OCI-LY3 (cell line): ENCODE measurements around the gene KCNQ1.

Experiments
- H2AFZ ChIP-seq: fragments of 200-600, 300-600 bp; shearing (Covaris generic); 2 replicates; pipeline ENCODE4 v1.6.0; 2014; ENCODE audit warnings: antibody characterized with exemption, low read depth, low read length
- H3K27ac ChIP-seq: fragments of 200-600, 300-600 bp; sonication (generic); 2 replicates; pipeline ENCODE4 v1.5.1; 2014; ENCODE audit warnings: mild to moderate bottlenecking, low read length, moderate library complexity, mixed read lengths
- H3K27me3 ChIP-seq: fragments of 200-600, 300-600 bp; sonication (generic); 2 replicates; pipeline ENCODE4 v1.6.1; 2014; ENCODE audit warnings: low read depth, low read length, mixed read lengths
- H3K36me3 ChIP-seq: fragments of 200-600, 300-600 bp; sonication (generic); replicated peaks from 2 replicates; pipeline ENCODE3; 2014; ENCODE audit warnings: low read depth, low read length, mixed read lengths
- H3K4me1 ChIP-seq: fragments of 300-600, 200-600 bp; sonication (generic); 2 replicates; pipeline ENCODE4 v1.6.1; 2014; ENCODE audit warnings: low read length, mixed read lengths
- H3K4me2 ChIP-seq: fragments of 200-600, 300-600 bp; sonication (generic); 2 replicates; pipeline ENCODE4 v1.6.1; 2014; ENCODE audit warnings: low read length, mixed read lengths
- H3K4me3 ChIP-seq: fragments of 300-600, 200-600 bp; sonication (generic); 2 replicates; pipeline ENCODE4 v1.5.1; 2014; ENCODE audit warnings: antibody characterized with exemption, mild to moderate bottlenecking, low read length, moderate library complexity
- H3K79me2 ChIP-seq: fragments of 300-600, 200-600 bp; shearing (Covaris generic); 2 replicates; pipeline ENCODE4 v1.6.1; 2014; ENCODE audit warnings: mild to moderate bottlenecking, low read length, mixed read lengths
- H3K9ac ChIP-seq: fragments of 300-600, 200-600 bp; shearing (Covaris generic); 2 replicates; pipeline ENCODE4 v1.6.0; 2014; ENCODE audit warnings: mild to moderate bottlenecking, low read length, moderate library complexity
- H3K9me3 ChIP-seq: fragments of 200-600, 300-600 bp; shearing (Covaris generic); 2 replicates; pipeline ENCODE4 v1.6.1; 2014; ENCODE audit warnings: low read length, mixed read lengths; ENCODE audit not compliant: insufficient read depth
- H4K20me1 ChIP-seq: fragments of 200-600, 300-600 bp; sonication (generic); 2 replicates; pipeline ENCODE4 v1.6.1; 2016; ENCODE audit warnings: low read length, mixed read lengths; ENCODE audit not compliant: insufficient read depth
- EZH2phosphoT487 ChIP-seq: fragments of 200-600 bp; shearing (Covaris generic); IDR thresholded peaks from 2 replicates; pipeline ENCODE4 v1.6.1; 2018; ENCODE audit warnings: antibody characterized with exemption, mixed run types, low read depth
- TF ChIP-seq, protein P1 (sequence below): fragments of 200-600, 300-600 bp; sonication (generic); IDR thresholded peaks from 2 replicates; pipeline ENCODE4 v1.5.1; 2014; ENCODE audit warnings: antibody characterized with exemption, low read length, low read depth

KCNQ1 gene

DNA sequence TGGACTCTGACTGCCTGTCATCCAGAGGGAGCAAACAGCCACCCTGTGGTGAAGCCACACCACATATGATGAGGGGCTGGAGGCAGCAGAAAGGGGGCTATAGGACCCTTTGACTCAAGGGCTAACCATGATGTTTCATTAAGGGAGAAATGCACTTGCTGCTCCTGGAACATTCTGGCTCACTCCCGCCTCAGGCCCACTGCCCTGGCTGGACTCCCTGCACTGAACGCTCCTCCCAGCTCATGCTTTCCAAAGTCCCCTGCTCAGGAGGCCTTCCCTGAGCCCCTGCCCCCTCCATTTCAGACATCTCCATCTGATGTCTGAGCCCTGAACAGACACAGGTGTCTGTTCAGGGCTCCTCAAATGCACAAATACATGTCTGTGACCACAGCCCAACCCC, 371.7 kb downstream of the KCNQ1 start:
- Histone ChIP-seq H2AFZ (no peak overlapping the region), H4K20me1 (no peaks in the 10 kb centered on the region), H3K79me2 (no peaks in the 10 kb centered on the region), H3K36me3 (no peaks in the 10 kb centered on the region), H3K4me3 (no peak overlapping the region), H3K4me2 (no peak overlapping the region), H3K9ac (no peak overlapping the region), H3K27ac (no peak overlapping the region), H3K27me3 (no peaks in the 10 kb centered on the region), H3K9me3 (no peaks in the 10 kb centered on the region), H3K4me1 (no peaks in the 10 kb centered on the region)
- no peak for TF ChIP-seq EZH2phosphoT487
- TF ChIP-seq, protein P1, sequence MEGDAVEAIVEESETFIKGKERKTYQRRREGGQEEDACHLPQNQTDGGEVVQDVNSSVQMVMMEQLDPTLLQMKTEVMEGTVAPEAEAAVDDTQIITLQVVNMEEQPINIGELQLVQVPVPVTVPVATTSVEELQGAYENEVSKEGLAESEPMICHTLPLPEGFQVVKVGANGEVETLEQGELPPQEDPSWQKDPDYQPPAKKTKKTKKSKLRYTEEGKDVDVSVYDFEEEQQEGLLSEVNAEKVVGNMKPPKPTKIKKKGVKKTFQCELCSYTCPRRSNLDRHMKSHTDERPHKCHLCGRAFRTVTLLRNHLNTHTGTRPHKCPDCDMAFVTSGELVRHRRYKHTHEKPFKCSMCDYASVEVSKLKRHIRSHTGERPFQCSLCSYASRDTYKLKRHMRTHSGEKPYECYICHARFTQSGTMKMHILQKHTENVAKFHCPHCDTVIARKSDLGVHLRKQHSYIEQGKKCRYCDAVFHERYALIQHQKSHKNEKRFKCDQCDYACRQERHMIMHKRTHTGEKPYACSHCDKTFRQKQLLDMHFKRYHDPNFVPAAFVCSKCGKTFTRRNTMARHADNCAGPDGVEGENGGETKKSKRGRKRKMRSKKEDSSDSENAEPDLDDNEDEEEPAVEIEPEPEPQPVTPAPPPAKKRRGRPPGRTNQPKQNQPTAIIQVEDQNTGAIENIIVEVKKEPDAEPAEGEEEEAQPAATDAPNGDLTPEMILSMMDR: no peak

GRCh38 chr11:2816941-2817421, 372.2 kb downstream of the KCNQ1 start:
- no peaks in the 10 kb centered on the region for H4K20me1 ChIP-seq
- H2AFZ ChIP-seq: no peak overlapping the region
- H3K79me2 ChIP-seq: no peaks in the 10 kb centered on the region
- no peak overlapping the region for H3K4me2 ChIP-seq
- no peak overlapping the region for H3K27ac ChIP-seq
- no peaks in the 10 kb centered on the region for H3K27me3 ChIP-seq
- H3K4me1 ChIP-seq: no peaks in the 10 kb centered on the region
- no peaks in the 10 kb centered on the region for H3K36me3 ChIP-seq
- H3K9me3 ChIP-seq: no peaks in the 10 kb centered on the region
- H3K4me3 ChIP-seq: no peak overlapping the region
- TF ChIP-seq, protein P1: no peak
- TF ChIP-seq EZH2phosphoT487: no peak
- H3K9ac ChIP-seq: no peak overlapping the region

GRCh38 chr11:2817431-2817830, 372.6 kb downstream of the KCNQ1 start:
- no peaks in the 10 kb centered on the region for H3K4me1 ChIP-seq
- H3K79me2 ChIP-seq: no peaks in the 10 kb centered on the region
- no peak overlapping the region for H3K4me2 ChIP-seq
- no peak overlapping the region for H2AFZ ChIP-seq
- no peak overlapping the region for H3K27ac ChIP-seq
- TF ChIP-seq EZH2phosphoT487: no peak
- TF ChIP-seq, protein P1: no peak
- no peaks in the 10 kb centered on the region for H3K36me3 ChIP-seq
- H3K27me3 ChIP-seq: no peaks in the 10 kb centered on the region
- no peak overlapping the region for H3K4me3 ChIP-seq
- H3K9me3 ChIP-seq: no peaks in the 10 kb centered on the region
- H4K20me1 ChIP-seq: no peaks in the 10 kb centered on the region
- no peak overlapping the region for H3K9ac ChIP-seq

DNA sequence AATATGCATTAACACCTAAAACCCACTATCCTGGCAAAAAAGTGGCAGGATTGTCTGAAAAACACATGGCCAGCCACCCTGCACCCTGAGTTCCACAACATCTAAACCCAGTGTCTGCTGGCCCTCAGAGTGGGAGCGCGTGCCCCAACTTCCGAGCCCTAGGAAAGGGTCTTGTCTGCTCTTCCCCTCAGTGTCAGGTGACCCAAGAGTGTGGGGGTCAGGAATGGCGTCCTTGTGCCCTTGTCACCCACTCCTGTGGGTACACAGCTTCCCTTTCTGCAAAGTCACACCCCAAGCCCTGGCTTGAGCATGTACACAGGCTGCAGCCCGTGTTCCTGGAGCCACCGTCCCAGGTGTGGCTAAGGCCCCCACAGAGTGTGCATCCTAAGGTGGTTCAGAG, 373.2 kb downstream of the KCNQ1 start:
- Histone ChIP-seq H3K36me3 (no peaks in the 10 kb centered on the region), H4K20me1 (no peaks in the 10 kb centered on the region), H3K79me2 (no peaks in the 10 kb centered on the region), H3K27ac (no peak overlapping the region), H3K9me3 (peaks cover 6% of the 10 kb centered on the region; the same call in 1 of the 2 replicates), H3K9ac (no peak overlapping the region), H3K4me3 (no peak overlapping the region), H3K4me1 (no peaks in the 10 kb centered on the region), H3K4me2 (no peak overlapping the region), H3K27me3 (no peaks in the 10 kb centered on the region), H2AFZ (no peak overlapping the region)
- TF ChIP-seq, protein P1: no peak
- TF ChIP-seq EZH2phosphoT487: no peak
